Neutrophil (primary cell): Measurements from ENCODE around the gene VRK3.
"Not testable (repeated sequence)": the region's sequence is repeated elsewhere in the genome, so short reads cannot be mapped to it uniquely, and the experiment has no call there.

Source experiments
- H3K27ac ChIP-seq: fragments of 200-600 bp; sonication (generic); 2 replicates; pipeline ENCODE4 v1.5.1; 2016; ENCODE audit warnings: mild to moderate bottlenecking, moderate library complexity
- H3K27me3 ChIP-seq: fragments of 200-600 bp; sonication (generic); 2 replicates; pipeline ENCODE4 v1.6.0; 2016; ENCODE audit warnings: mild to moderate bottlenecking
- H3K36me3 ChIP-seq: fragments of 200-600 bp; sonication (generic); 2 replicates; pipeline ENCODE4 v1.5.1; 2017
- H3K4me1 ChIP-seq, 2 experiments: fragments of 200-600 bp in 1 of 2; sonication (generic) in 1 of 2; 1 replicate in 1 of 2; 2 replicates in 1 of 2; pipeline versions ENCODE4 v1.5.1 to v1.6.1; 2013 to 2016; ENCODE audit warnings: low read depth in 1 of 2, low read length in 1 of 2, mild to moderate bottlenecking in 1 of 2, moderate library complexity in 1 of 2; ENCODE audit not compliant: control insufficient read depth in 1 of 2, insufficient read depth in 1 of 2
- H3K4me3 ChIP-seq, 2 experiments: fragments of 200-600 bp in 1 of 2; sonication (generic) in 1 of 2; 1 replicate in 1 of 2; 2 replicates in 1 of 2; pipeline ENCODE4 v1.5.1; 2013 to 2016; ENCODE audit warnings: low read depth in 1 of 2, low read length in 1 of 2, mild to moderate bottlenecking in 1 of 2, moderate library complexity in 1 of 2
- H3K9me3 ChIP-seq: fragments of 200-600 bp; sonication (generic); 2 replicates; pipeline ENCODE4 v1.5.1; 2016
- CTCF ChIP-seq: fragments of 200-600 bp; sonication (generic); IDR thresholded peaks from 2 replicates; pipeline ENCODE4 v1.5.1; 2016; ENCODE audit warnings: antibody characterized with exemption

Gene VRK3

GRCh38 chr19:50060107-50060506, 34.9 kb upstream of the VRK3 start:
- H3K9me3 ChIP-seq: peaks cover 17% of the 10 kb centered on the region
- H3K4me1 ChIP-seq: no peaks in the 10 kb centered on the region
- H3K27me3 ChIP-seq: peaks cover 5% of the 10 kb centered on the region
- no peak overlapping the region for H3K27ac ChIP-seq
- no peak overlapping the region for H3K4me3 ChIP-seq
- no peak for TF ChIP-seq CTCF
- H3K36me3 ChIP-seq: no peaks in the 10 kb centered on the region

- no peaks in the 10 kb centered on the region for H3K36me3 ChIP-seq
- H3K27ac ChIP-seq: no peak overlapping the region
- H3K4me1 ChIP-seq: no peaks in the 10 kb centered on the region
- peaks cover 17% of the 10 kb centered on the region for H3K9me3 ChIP-seq
- H3K27me3 ChIP-seq: peaks cover 9% of the 10 kb centered on the region
- TF ChIP-seq CTCF: no peak
- H3K4me3 ChIP-seq: no peak overlapping the region
Measured at GRCh38 chr19:50059045-50059444, 33.9 kb upstream of the VRK3 start.

- TF ChIP-seq CTCF: no peak
- Histone ChIP-seq H3K36me3 (no peaks in the 10 kb centered on the region), H3K4me1 (no peaks in the 10 kb centered on the region), H3K9me3 (peaks cover 17% of the 10 kb centered on the region), H3K27me3 (peaks cover 9% of the 10 kb centered on the region), H3K27ac (no peak overlapping the region), H3K4me3 (no peak overlapping the region)
Measured at GRCh38 chr19:50058425-50058824, 33.3 kb upstream of the VRK3 start.

DNA sequence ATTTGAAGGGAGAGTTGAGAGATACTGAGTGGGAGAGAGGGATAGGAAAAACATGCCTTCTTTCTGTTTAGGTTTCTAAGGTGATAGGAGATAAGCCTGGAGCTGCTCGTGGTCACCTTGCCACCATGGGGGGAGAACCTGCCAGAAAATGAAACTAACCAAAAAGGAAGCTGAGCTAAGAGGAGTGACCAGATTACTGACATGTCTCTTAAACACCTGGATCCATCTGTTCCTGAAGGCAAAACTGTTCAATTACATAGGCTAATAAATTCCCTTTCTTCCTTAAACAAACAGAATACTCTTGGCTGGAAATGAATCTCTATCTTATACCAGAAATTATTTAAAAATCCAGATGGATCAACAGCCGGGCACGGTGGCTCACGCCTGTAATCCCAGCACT, 27.9 kb upstream of the VRK3 start:
- no peak for TF ChIP-seq CTCF
- peaks cover 44% of the 10 kb centered on the region for H3K27me3 ChIP-seq
- H3K4me1 ChIP-seq: peaks cover 14 to 22% of the 10 kb centered on the region in 2 experiments
- H3K9me3 ChIP-seq: no peaks in the 10 kb centered on the region
- H3K36me3 ChIP-seq: no peaks in the 10 kb centered on the region
- no peak overlapping the region for H3K27ac ChIP-seq
- H3K4me3 ChIP-seq: no peak overlapping the region

DNA sequence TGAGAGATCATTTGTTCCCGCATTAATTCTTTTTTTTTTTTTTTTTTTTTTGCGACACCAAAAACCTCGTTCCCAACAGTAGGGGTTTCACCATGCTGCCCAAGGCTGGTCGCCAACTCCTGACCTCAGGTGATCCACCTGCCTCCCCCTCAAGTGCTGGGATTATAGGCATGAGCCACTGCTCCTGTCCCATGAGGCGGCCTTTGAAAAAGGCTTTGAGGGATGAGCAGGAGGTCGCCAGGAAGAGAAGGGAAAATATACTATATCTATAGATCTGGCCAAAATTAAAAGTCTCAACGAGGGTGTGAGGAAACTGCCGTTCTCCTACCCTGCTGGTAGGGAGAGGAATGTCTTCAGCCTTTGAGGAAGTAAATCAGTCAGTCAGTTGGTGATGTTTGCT, 26.8 kb upstream of the VRK3 start:
- TF ChIP-seq CTCF: no peak
- H3K4me1 ChIP-seq: peaks cover 19 to 27% of the 10 kb centered on the region in 2 experiments
- no peaks in the 10 kb centered on the region for H3K36me3 ChIP-seq
- H3K4me3 ChIP-seq: no peak overlapping the region
- H3K27ac ChIP-seq: no peak overlapping the region
- peaks cover 44% of the 10 kb centered on the region for H3K27me3 ChIP-seq
- no peaks in the 10 kb centered on the region for H3K9me3 ChIP-seq

DNA sequence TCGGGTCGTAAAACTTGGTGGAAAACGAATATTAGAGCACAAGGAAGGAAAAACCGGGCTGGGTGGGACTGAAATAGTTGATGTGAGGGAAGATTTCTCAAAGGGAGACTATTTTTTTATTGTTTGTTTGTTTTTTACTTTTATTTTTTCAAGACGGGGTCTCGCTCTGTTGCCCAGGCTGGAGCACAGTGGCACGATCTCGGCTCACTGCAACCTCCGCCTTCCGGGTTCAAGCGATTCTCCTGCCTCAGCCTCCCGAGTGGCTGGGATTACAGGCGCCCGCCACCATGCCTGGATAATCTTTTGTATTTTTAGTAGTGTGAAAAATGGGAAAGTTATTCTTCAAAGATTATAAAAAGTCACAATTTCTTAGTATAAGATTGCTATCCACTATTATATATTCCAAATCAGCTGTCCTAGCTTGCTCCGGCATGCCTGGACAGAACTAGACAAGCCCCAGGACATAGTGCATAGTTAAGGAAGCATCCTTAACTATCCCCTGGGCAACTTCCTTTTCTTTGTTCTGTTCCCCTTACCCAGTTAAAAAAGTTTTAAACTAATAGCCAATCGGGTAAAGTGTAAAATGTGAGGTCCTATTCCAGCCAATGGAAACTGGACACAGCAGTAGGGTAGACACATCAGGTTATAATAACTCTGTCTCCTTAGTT, 26.2 kb upstream of the VRK3 start:
- Histone ChIP-seq H3K4me3 (peak overlapping the region; percentile 53 to 60), H3K27me3 (peaks cover 44% of the 10 kb centered on the region), H3K4me1 (peaks cover 19 to 27% of the 10 kb centered on the region in 2 experiments)
- H3K9me3 ChIP-seq, H3K36me3 ChIP-seq, H3K27ac ChIP-seq: not testable (repeated sequence)
